Muscle of leg (tissue), 11 donors: ENCODE data around the gene TAF6L. TPM values are rescaled to one million over a fixed set of nuclear protein-coding genes. Genes with fewer than 3 reads are reported as not detected.

Experiments
- DNase-seq: peaks from one replicate; pipeline ENCODE4 v3.0.0; 2013
- H3K27ac ChIP-seq: one replicate; pipeline ENCODE4 v1.5.1; 2013; ENCODE audit warnings: mild to moderate bottlenecking, low read length, control low read depth
- H3K27me3 ChIP-seq: one replicate; pipeline ENCODE4 v1.6.1; 2013; ENCODE audit warnings: low read length; ENCODE audit not compliant: control insufficient read depth, insufficient read depth
- H3K36me3 ChIP-seq: one replicate; pipeline ENCODE4 v1.6.1; 2013; ENCODE audit warnings: low read length; ENCODE audit not compliant: control insufficient read depth, insufficient read depth
- H3K4me1 ChIP-seq: one replicate; pipeline ENCODE4 v1.6.1; 2013; ENCODE audit warnings: low read length; ENCODE audit not compliant: control insufficient read depth, insufficient read depth
- H3K4me3 ChIP-seq: one replicate; pipeline ENCODE4 v1.5.1; 2013; ENCODE audit warnings: low read length, control low read depth
- H3K9me3 ChIP-seq: replicated peaks from 2 replicates; pipeline ENCODE4 v1.6.1; 2013; ENCODE audit warnings: low read depth, low read length; ENCODE audit not compliant: control insufficient read depth
- WGBS: methylation state at CpG from one replicate; pipeline ENCODE4 v1.1.5; 2013; ENCODE audit warnings: missing lambda C conversion rate; ENCODE audit not compliant: insufficient coverage; 5-methylcytosine and 5-hydroxymethylcytosine counted together
- polyA plus RNA-seq, 8 donors: library from polyadenylated mRNA; unstranded; fragments of 120-200 nt; gene quantifications; one replicate each; pipeline versions ENCODE4 v1.2.1 to v1.2.3, GENCODE V29; 2013; ENCODE audit warnings: inconsistent platforms in 1 of 8, low replicate concordance in 1 of 8; ENCODE audit not compliant: insufficient read length in 8 of 8, insufficient read depth in 1 of 8
- total RNA-seq: library from RNA; stranded (reverse); fragments of 120-200 nt; gene quantifications from one replicate; pipeline ENCODE4 v1.2.4, GENCODE V29; 2013

TAF6L gene
- total and polyA plus RNA-seq, 9 donors = 12.7 to 21.5 (median 17.2) TPM

- Histone ChIP-seq H3K27me3 (no peaks in the 10 kb centered on the region), H3K9me3 (no peaks in the 10 kb centered on the region), H3K4me1 (peaks cover 28% of the 10 kb centered on the region), H3K36me3 (peaks cover 32% of the 10 kb centered on the region), H3K27ac (peak within 1 kb of the TSS; percentile 93), H3K4me3 (peak within 1 kb of the TSS; percentile 88)
- under 1% methylated on average over 88 of the region's 88 CpGs for WGBS
- DNase-seq = peak; percentile 99
Observed at GRCh38 chr11:62787005-62787759, 16.0 kb downstream of the TAF6L start, which contains the start of gene TMEM179B. TSS of gene TMEM179B (plus strand) at chr11:62787402. CDS start at chr11:62787432, 30 bp downstream.

- no peak overlapping the region for H3K27ac ChIP-seq
- H3K4me1 ChIP-seq = peaks cover 33% of the 10 kb centered on the region
- H3K36me3 ChIP-seq = peaks cover 36% of the 10 kb centered on the region
- 88% methylated on average over 3 of the region's 5 CpGs for WGBS
- no peak for DNase-seq
- H3K4me3 ChIP-seq = no peak overlapping the region
- H3K9me3 ChIP-seq = no peaks in the 10 kb centered on the region
- no peaks in the 10 kb centered on the region for H3K27me3 ChIP-seq
Observed at GRCh38 chr11:62788991-62789390, 17.8 kb downstream of the TAF6L start.

- no peak overlapping the region for H3K4me3 ChIP-seq
- no peak overlapping the region for H3K27ac ChIP-seq
- 80% methylated on average over 1 of the region's 3 CpGs for WGBS
- H3K4me1 ChIP-seq = peaks cover 33% of the 10 kb centered on the region
- H3K27me3 ChIP-seq = no peaks in the 10 kb centered on the region
- H3K36me3 ChIP-seq = peaks cover 41% of the 10 kb centered on the region
- no peaks in the 10 kb centered on the region for H3K9me3 ChIP-seq
- DNase-seq = no peak
Observed at GRCh38 chr11:62789576-62789975, 18.4 kb downstream of the TAF6L start.

- H3K36me3 ChIP-seq = peaks cover 56% of the 10 kb centered on the region
- H3K4me1 ChIP-seq = peaks cover 27% of the 10 kb centered on the region
- WGBS = under 1% methylated on average over 51 of the region's 58 CpGs
- H3K27ac ChIP-seq = peak within 1 kb of the TSS; percentile 80
- H3K4me3 ChIP-seq = peak within 1 kb of the TSS; percentile 95
- peak; percentile 95 for DNase-seq
- H3K27me3 ChIP-seq = no peaks in the 10 kb centered on the region
- no peaks in the 10 kb centered on the region for H3K9me3 ChIP-seq
Observed at GRCh38 chr11:62791501-62792201, 20.5 kb downstream of the TAF6L start, which contains the start of gene TMEM223. TSS of gene TMEM223 (minus strand) at chr11:62792006. CDS start at chr11:62791994, 12 bp downstream.

GRCh38 chr11:62792202-62792575 lies 21.0 kb downstream of the TAF6L start:
- DNase-seq = no peak
- Histone ChIP-seq H3K4me1 (peaks cover 27% of the 10 kb centered on the region), H3K27ac (peak overlapping the region; percentile 76), H3K36me3 (peaks cover 62% of the 10 kb centered on the region), H3K9me3 (no peaks in the 10 kb centered on the region), H3K4me3 (peak overlapping the region; percentile 95), H3K27me3 (no peaks in the 10 kb centered on the region)
- 17% methylated on average over 5 of the region's 11 CpGs for WGBS

GRCh38 chr11:62794201-62794775 lies 23.1 kb downstream of the TAF6L start:
- Histone ChIP-seq H3K36me3 (peaks cover 71% of the 10 kb centered on the region), H3K4me3 (no peak overlapping the region), H3K9me3 (no peaks in the 10 kb centered on the region), H3K27ac (no peak overlapping the region), H3K27me3 (no peaks in the 10 kb centered on the region), H3K4me1 (peaks cover 18% of the 10 kb centered on the region)
- no peak for DNase-seq
- WGBS = 100% methylated on average over 6 of the region's 8 CpGs

- Histone ChIP-seq H3K36me3 (peaks cover 77% of the 10 kb centered on the region), H3K27me3 (no peaks in the 10 kb centered on the region), H3K9me3 (no peaks in the 10 kb centered on the region), H3K4me3 (no peak overlapping the region), H3K27ac (no peak overlapping the region), H3K4me1 (peaks cover 6% of the 10 kb centered on the region)
- DNase-seq = no peak
- WGBS = 81% methylated on average over 5 of the region's 7 CpGs
Observed at GRCh38 chr11:62796281-62796680, 25.1 kb downstream of the TAF6L start.

- 85% methylated on average over 10 of the region's 10 CpGs for WGBS
- no peak for DNase-seq
- no peaks in the 10 kb centered on the region for H3K9me3 ChIP-seq
- H3K36me3 ChIP-seq = peaks cover 83% of the 10 kb centered on the region
- H3K4me3 ChIP-seq = no peak overlapping the region
- peaks cover 12% of the 10 kb centered on the region for H3K4me1 ChIP-seq
- H3K27ac ChIP-seq = no peak overlapping the region
- H3K27me3 ChIP-seq = no peaks in the 10 kb centered on the region
Observed at GRCh38 chr11:62799486-62799885, 28.3 kb downstream of the TAF6L start.

- Histone ChIP-seq H3K27me3 (no peaks in the 10 kb centered on the region), H3K4me1 (peaks cover 19% of the 10 kb centered on the region), H3K36me3 (peaks cover 70% of the 10 kb centered on the region), H3K9me3 (no peaks in the 10 kb centered on the region), H3K4me3 (no peak overlapping the region), H3K27ac (no peak overlapping the region)
- no CpG with 5 or more reads among the region's 4 CpGs for WGBS
- no peak for DNase-seq
Observed at GRCh38 chr11:62801071-62801470, 29.9 kb downstream of the TAF6L start.
